ENCODE measurements around the gene WEE2.
A peak's percentile ranks its signal among the peaks of the same experiment; 100 is the strongest.

The WEE2 gene

DNA sequence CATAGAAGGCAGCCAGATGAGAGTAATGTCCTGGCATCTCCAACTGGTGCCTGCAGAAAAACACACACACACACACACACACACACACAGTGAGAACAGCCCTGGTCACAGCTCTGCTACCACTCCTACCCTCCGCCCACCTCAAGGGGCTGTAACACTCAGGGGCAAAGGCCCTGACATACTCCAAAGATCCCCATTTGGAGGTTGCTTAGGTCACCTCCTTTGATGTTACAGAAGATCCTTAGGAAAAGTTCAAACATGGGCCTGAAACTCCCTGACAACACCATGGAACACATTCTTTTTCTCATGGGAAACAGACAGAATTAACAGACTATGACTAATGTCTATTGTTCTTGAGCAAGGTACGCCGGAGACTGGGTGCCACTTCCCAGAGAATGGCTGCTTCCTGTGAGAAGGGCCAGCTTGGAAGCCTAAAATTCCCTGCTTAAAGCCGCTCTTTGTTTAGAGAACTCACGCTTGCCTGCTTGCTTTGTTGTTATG is 33.9 kb upstream of the WEE2 start:
- DNase-seq (ENCODE audit: low read depth): no peak
- TF ChIP-seq, protein P1, sequence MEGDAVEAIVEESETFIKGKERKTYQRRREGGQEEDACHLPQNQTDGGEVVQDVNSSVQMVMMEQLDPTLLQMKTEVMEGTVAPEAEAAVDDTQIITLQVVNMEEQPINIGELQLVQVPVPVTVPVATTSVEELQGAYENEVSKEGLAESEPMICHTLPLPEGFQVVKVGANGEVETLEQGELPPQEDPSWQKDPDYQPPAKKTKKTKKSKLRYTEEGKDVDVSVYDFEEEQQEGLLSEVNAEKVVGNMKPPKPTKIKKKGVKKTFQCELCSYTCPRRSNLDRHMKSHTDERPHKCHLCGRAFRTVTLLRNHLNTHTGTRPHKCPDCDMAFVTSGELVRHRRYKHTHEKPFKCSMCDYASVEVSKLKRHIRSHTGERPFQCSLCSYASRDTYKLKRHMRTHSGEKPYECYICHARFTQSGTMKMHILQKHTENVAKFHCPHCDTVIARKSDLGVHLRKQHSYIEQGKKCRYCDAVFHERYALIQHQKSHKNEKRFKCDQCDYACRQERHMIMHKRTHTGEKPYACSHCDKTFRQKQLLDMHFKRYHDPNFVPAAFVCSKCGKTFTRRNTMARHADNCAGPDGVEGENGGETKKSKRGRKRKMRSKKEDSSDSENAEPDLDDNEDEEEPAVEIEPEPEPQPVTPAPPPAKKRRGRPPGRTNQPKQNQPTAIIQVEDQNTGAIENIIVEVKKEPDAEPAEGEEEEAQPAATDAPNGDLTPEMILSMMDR (IDR thresholded peaks at IDR 0.05; ENCODE audit: low read depth, low read length): no peak
- TF ChIP-seq MYC (IDR thresholded peaks at IDR 0.05; ENCODE audit: low read depth, low read length) (no peak), POLR2A (IDR thresholded peaks at IDR 0.05; ENCODE audit: extremely low read depth, insufficient read length) (no peak)
- TF ChIP-seq, protein P2, sequence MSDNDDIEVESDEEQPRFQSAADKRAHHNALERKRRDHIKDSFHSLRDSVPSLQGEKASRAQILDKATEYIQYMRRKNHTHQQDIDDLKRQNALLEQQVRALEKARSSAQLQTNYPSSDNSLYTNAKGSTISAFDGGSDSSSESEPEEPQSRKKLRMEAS (IDR thresholded peaks at IDR 0.05; ENCODE audit: low read depth, low read length): no peak
- no peak overlapping the region for H3K4me3 ChIP-seq (ENCODE audit: low read depth, low read length)

DNA sequence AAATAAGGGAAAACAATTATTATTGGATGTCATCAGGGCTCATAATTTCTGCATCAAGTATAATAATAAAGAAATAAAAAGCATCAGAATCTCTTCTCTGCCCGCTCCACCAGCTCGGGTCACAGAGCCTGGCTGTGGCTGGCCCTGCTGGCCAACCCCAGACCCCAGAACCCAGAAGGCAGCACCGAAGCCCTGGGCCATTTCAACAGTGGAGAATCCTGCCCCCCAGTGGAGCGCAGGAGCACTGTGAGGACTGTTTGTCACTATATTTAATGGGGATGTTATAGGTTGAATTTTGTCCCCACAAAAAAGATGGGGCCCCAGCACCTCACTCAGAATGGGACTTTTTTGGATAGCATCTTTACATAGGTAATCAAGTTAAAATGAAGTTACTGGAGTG is 33.5 kb upstream of the WEE2 start:
- peak; percentile 23 for DNase-seq (ENCODE audit: low read depth)
- no peak for TF ChIP-seq POLR2A (IDR thresholded peaks at IDR 0.05; ENCODE audit: extremely low read depth, insufficient read length)
- TF ChIP-seq, protein P1 (IDR thresholded peaks at IDR 0.05; ENCODE audit: low read depth, low read length): peak; percentile 51
- no peak overlapping the region for H3K4me3 ChIP-seq (ENCODE audit: low read depth, low read length)

DNA sequence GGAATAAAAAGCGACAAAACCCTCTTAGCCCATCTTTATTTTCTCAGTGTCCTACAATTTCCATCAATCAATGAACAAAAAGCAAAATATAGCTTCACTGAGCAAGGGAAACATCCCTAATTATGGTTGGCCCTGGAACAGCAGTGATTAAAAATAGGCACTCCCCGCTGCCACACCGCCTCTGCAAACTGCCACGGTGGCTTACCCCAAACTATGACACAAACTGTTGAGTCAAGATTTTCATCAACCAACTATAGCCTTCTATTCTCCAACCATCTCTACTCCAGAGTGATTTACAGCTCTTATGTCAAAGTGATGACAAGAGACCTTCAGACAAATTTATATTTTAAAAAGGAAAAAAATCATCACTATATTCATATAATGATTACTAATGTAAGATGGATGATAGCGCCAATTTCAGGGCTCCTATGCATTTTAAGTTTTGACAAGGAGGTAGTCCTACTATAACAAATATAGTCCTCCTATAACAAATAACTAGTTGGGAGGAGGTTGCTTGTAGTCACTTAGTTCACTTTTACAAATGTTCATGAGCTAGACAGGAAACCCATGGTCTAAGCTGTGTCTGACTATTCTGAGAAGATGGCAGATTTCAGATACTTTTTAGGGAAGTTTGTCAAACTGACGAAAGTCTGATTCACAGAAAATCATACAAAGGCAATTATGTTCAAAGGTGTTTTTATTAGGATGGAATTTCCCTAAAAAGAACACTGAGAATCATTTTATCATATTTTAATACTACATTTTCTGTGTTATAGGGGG is 32.5 kb upstream of the WEE2 start:
- TF ChIP-seq POLR2A (IDR thresholded peaks at IDR 0.05; ENCODE audit: extremely low read depth, insufficient read length): no peak
- TF ChIP-seq, protein P2 (IDR thresholded peaks at IDR 0.05; ENCODE audit: low read depth, low read length): no peak
- no peak for TF ChIP-seq MYC (IDR thresholded peaks at IDR 0.05; ENCODE audit: low read depth, low read length)
- TF ChIP-seq, protein P1 (IDR thresholded peaks at IDR 0.05; ENCODE audit: low read depth, low read length): no peak
- DNase-seq (ENCODE audit: low read depth): peak; percentile 29
- no peak overlapping the region for H3K4me3 ChIP-seq (ENCODE audit: low read depth, low read length)

GRCh38 chr7:141676618-141677017 is 31.5 kb upstream of the WEE2 start:
- TF ChIP-seq, protein P2 (IDR thresholded peaks at IDR 0.05; ENCODE audit: low read depth, low read length): no peak
- TF ChIP-seq MYC (IDR thresholded peaks at IDR 0.05; ENCODE audit: low read depth, low read length) (no peak), POLR2A (IDR thresholded peaks at IDR 0.05; ENCODE audit: extremely low read depth, insufficient read length) (no peak)
- TF ChIP-seq, protein P1 (IDR thresholded peaks at IDR 0.05; ENCODE audit: low read depth, low read length): no peak
- no peak overlapping the region for H3K4me3 ChIP-seq (ENCODE audit: low read depth, low read length)
- no peak for DNase-seq (ENCODE audit: low read depth)

DNA sequence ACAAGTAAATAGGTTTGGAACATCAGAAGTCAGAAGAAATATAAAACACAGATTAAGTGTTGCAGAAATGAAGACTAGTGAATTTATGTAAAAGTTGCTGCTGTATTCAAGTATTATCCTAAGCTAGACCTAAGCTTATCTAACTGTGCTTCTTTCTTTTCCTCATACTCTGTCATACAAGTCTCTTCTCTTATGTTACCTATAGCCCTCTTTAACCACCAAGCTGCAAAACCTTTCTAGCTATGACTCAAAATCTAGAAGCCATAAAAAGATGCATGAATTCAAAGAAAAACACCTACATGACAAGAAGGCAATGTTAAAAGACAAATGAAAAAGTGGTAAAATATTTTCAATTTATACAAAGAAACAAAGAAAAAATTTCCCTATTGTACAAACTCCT is 29.1 kb upstream of the WEE2 start:
- TF ChIP-seq, protein P2 (IDR thresholded peaks at IDR 0.05; ENCODE audit: low read depth, low read length): no peak
- TF ChIP-seq MYC (IDR thresholded peaks at IDR 0.05; ENCODE audit: low read depth, low read length) (no peak), POLR2A (IDR thresholded peaks at IDR 0.05; ENCODE audit: extremely low read depth, insufficient read length) (no peak)
- TF ChIP-seq, protein P1 (IDR thresholded peaks at IDR 0.05; ENCODE audit: low read depth, low read length): no peak
- DNase-seq (ENCODE audit: low read depth): no peak
- H3K4me3 ChIP-seq (ENCODE audit: low read depth, low read length): no peak overlapping the region

Data from NB4 (cell line).